ENCODE measurements around the gene TNS4.

The TNS4 gene

GRCh38 chr17:40432864-40433528 lies 68.4 kb downstream of the TNS4 start:
- no peak for DNase-seq

GRCh38 chr17:40431231-40431602 lies 70.2 kb downstream of the TNS4 start:
- DNase-seq, result no peak

DNA sequence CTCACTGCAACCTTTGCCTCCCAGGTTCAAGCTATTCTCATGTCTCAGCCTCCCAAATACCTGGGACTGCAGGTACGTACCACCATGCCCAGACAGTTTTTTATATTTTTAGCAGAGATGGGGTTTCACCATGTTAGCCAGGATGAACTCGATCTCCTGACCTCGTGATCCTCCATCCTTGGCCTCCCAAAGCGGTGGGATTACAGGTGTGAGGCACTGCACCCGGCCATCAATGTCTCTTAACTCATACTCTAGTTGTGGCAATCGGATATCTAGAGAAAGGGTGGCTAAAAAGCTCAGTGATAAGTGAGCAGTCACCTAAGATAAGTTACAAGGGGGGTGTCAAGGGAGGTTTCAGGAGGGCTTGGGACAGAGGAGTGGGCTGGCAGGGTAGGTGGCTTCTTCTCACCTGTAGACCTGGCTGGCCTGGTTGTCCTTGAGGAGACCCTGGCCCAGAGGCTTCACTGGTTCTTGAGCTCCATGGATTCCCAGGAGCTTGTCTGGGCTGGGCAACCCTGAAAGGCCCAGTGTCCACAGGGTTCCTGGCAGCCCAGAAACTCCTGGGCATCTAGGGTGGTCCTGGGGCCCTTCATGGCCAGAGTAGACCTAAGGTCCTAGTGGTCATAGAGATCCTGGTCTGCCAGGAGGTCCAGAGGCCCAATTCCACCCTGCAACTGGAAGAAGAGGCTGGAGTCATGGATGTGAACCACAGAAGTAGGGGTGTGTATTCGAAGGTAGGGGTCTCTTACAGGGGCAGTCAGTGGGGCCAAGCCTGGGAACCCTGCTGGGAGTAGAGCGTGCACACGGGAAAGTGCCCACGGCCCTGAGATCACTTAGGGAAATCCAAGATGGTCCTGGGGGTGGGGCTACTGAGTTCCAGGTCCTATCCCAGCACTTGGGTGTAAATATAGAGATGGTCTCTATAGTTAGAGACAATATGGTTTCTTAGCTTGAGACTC lies 70.9 kb downstream of the TNS4 start:
- DNase-seq, result no peak

- DNase-seq, result no peak
Observed at GRCh38 chr17:40427002-40427491, 74.4 kb downstream of the TNS4 start.

All from NCI-H2227 treated with DMSO at 0.1 percent for 48 hours (cell line).